Activated CD4-positive, CD25-positive, alpha-beta regulatory T cell treated with anti-CD3 and anti-CD28 coated beads, Interleukin-2, amount 50 U/mL, for 72 hours (primary cell): ENCODE results near the gene MAP2K6.
"Not testable (repeated sequence)": the region's sequence is repeated elsewhere in the genome, so short reads cannot be mapped to it uniquely, and the experiment has no call there.

ENCODE experiments used
- DNase-seq: peaks from one replicate; pipeline ENCODE4 v3.0.0; 2021

MAP2K6 gene

GRCh38 chr17:69460963-69461922 is 46.7 kb downstream of the MAP2K6 start:
- no peak for DNase-seq

- DNase-seq = no peak
Measured at GRCh38 chr17:69461951-69462369, 47.5 kb downstream of the MAP2K6 start.

- DNase-seq = no peak
Measured at GRCh38 chr17:69462882-69463281, 48.4 kb downstream of the MAP2K6 start.

GRCh38 chr17:69466451-69466850 is 52.0 kb downstream of the MAP2K6 start:
- no peak for DNase-seq

- no peak for DNase-seq
Measured at GRCh38 chr17:69466905-69467667, 52.6 kb downstream of the MAP2K6 start.

- DNase-seq = no peak
Measured at GRCh38 chr17:69468207-69468606, 53.7 kb downstream of the MAP2K6 start.

GRCh38 chr17:69470702-69471101 is 56.2 kb downstream of the MAP2K6 start:
- no peak for DNase-seq

GRCh38 chr17:69471406-69471805 is 56.9 kb downstream of the MAP2K6 start:
- no peak for DNase-seq

GRCh38 chr17:69473841-69474831 is 59.6 kb downstream of the MAP2K6 start:
- DNase-seq = no peak

GRCh38 chr17:69477204-69477902 is 62.9 kb downstream of the MAP2K6 start:
- no peak for DNase-seq

- no peak for DNase-seq
Measured at GRCh38 chr17:69477903-69478266, 63.4 kb downstream of the MAP2K6 start.

GRCh38 chr17:69478916-69479315 is 64.4 kb downstream of the MAP2K6 start:
- DNase-seq = no peak

GRCh38 chr17:69479756-69480155 is 65.3 kb downstream of the MAP2K6 start:
- not testable (repeated sequence) for DNase-seq

- DNase-seq = no peak
Measured at GRCh38 chr17:69480245-69480644, 65.7 kb downstream of the MAP2K6 start.

GRCh38 chr17:69485251-69485661 is 70.8 kb downstream of the MAP2K6 start:
- no peak for DNase-seq

GRCh38 chr17:69485901-69486643 is 71.6 kb downstream of the MAP2K6 start:
- no peak for DNase-seq

- no peak for DNase-seq
Measured at GRCh38 chr17:69486779-69487637, 72.5 kb downstream of the MAP2K6 start.

GRCh38 chr17:69489313-69489712 is 74.8 kb downstream of the MAP2K6 start:
- DNase-seq = no peak

GRCh38 chr17:69492410-69493071 is 78.0 kb downstream of the MAP2K6 start:
- DNase-seq = no peak

- no peak for DNase-seq
Measured at GRCh38 chr17:69495787-69496186, 81.3 kb downstream of the MAP2K6 start.
